Stimulated activated CD4-positive, alpha-beta T cell treated with anti-CD3 and anti-CD28 coated beads, TNF-alpha, amount 100 ng/mL, for 48 hours (primary cell): ENCODE data around the gene TOMM40L.

Experiments used
- DNase-seq, 3 donors: peaks; one replicate each; pipeline ENCODE4 v3.0.0-alpha.2; 2020; ENCODE audit warnings: low read depth in 3 of 3

TOMM40L gene

DNA sequence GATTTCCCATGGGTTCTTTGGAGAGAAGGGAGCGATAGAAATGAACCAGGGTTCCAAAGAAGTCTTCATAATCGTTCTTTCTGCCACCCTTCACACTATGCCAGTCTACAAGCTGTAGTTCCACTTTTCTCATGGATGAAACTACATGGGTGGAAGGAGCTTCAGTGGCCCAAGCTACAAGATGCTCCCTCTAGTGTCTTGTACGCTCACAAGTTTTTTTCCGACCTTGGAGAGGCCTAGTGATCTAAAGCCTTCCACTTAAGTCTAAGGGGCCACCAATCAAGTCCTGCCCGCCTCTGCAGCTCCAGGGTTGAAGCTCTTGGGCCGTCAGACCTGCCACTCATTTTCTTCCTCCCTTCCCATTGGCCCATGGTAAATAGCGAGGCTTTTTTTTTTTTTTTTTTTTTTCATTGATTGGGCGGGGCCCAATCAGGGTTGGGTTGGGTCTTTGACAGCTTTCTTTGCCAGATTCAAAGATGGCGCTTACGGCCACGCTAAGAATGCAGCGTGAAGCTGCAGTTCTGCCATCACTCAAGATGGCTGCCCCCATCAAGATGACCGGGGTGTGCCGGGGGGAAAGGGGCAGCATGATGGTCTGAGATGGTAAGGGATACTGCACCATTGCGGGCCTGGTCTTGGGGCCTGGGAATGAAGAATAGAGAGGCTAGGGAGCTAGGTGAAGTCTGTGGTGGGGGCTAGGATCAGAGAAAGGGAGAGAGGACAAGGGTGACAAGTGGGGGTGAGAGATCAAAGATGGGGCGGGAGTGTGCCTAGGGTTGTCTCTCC lies at the start of gene TOMM40L:
TSS of gene TOMM40L (plus strand) at position 527 of the 786 bp plus-strand sequence. CDS start 430 bp downstream, outside the sequence.
- DNase-seq: peak; percentile 72 to 90 (median 77)

DNA sequence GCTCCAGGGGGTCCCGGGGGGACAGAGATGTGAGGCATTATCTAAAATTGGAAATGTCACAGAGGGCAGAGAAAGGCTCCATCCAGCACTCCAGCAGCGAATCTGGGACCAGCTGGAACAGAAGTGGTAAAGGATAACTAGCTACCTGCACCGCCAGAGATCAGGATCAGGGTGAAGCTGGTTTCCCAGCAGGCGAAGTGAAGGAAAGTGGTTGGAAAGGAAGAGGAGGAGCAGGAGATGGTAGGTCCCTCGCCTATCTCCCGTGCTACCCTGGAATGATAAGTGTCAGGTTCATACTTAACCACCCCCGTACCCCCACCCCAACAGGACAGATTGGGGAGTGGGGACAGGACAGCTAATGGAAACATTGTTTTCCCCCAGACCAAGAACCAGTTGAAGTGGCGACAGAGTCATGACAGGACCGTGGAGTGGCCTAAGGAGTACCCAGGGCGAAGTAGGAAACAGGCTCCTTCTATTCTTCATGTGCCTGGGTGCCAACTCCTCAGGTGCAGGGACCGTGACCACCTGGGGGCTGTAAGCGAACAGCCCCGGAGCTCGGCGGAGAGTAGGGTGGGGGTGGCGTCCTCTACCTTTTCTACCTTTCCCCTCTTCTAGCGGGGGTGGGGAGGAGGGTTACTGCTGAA lies 49.3 kb upstream of the TOMM40L start:
- DNase-seq: no peak

DNA sequence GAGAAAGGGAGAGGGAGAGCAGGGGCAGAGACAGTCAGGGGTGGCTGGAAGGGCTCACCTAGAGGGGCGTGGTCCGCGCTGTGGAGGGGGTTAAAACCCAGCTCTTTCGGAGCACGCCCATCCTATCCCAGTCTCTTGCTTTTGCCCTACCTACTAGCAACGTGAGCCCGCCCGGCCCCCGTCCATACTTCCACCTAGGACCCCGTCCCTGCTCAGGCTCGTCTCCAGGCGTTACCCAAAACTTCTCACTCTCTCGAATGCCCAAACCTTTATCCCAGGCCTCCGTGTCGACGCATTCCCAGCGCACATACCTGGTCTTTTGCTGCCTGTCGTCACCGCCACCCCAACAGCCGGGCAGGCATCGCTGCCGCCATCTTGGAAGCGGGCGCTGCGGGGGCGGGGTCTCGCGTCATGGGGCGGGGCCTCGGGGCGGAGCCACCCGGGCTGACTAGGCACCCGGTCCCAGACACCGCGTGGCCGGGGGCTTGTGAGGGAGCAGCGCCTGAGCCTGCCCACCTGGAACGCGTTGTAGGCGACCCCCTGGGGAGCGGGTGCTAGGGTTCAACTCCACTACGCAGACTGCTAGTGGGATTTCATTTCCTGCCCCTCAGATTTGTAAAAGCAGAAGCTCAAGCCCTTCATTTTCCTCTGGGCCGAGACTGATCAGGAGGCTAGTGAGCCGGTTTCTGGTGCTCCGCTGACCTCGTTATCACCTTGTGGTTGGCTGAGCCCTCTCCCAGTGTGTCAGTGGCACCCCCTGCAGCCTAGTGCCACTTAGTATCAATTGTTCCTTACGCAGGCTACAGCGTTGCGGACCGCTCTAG lies 48.5 kb upstream of the TOMM40L start, which contains the start of gene B4GALT3:
TSS of gene B4GALT3 (minus strand) at position 396 of the 824 bp plus-strand sequence. CDS start 1,447 bp downstream, outside the sequence.
- peak; percentile 90 to 97 (median 95) for DNase-seq

- DNase-seq: no peak
Observed at GRCh38 chr1:161177936-161178244, 48.0 kb upstream of the TOMM40L start.

- DNase-seq: no peak
Observed at GRCh38 chr1:161179698-161180097, 46.2 kb upstream of the TOMM40L start.

GRCh38 chr1:161180639-161181038 lies 45.2 kb upstream of the TOMM40L start:
- no peak for DNase-seq

- peak in 2 of 3 donors; percentile 50 to 57 for DNase-seq
Observed at GRCh38 chr1:161182214-161182613, 43.6 kb upstream of the TOMM40L start.

GRCh38 chr1:161185282-161185682 lies 40.6 kb upstream of the TOMM40L start:
- peak; percentile 51 to 54 (median 53) for DNase-seq

DNA sequence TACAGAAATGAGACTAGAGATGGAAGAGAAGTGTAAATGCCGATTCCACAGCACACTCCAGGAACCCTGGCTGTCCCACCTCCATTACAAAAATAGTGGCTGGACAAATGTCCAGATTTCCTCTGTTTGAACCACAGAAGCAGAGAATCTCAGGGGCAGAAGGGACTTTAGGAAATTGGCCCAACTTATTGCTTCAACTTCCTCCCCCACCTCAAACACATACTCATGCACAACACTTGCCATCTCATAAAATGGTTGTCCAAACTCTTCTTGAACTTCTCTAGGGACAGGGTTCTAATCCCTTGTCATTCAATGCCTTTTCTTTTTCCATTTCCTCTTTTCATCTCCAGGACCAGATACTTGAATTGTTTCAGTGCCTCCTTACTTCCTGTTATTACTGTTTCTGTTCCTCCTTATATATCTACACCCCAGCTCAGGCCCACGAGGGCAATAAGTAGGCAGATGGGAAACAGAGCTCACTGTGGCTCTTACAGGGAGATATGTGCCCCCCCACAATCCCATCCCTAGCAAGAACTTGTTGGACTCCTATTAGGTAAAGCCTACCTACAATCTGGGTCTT lies 40.0 kb upstream of the TOMM40L start:
- DNase-seq: no peak

- no peak for DNase-seq
Observed at GRCh38 chr1:161187311-161187710, 38.5 kb upstream of the TOMM40L start.

- DNase-seq: no peak
Observed at GRCh38 chr1:161188381-161188780, 37.5 kb upstream of the TOMM40L start.

GRCh38 chr1:161189036-161189435 lies 36.8 kb upstream of the TOMM40L start:
- DNase-seq: no peak

- DNase-seq: no peak
Observed at GRCh38 chr1:161190962-161191521, 34.8 kb upstream of the TOMM40L start.

- DNase-seq: no peak
Observed at GRCh38 chr1:161191971-161192370, 33.9 kb upstream of the TOMM40L start.

- DNase-seq: peak; percentile 38 to 57 (median 44)
Observed at GRCh38 chr1:161192476-161193465, 33.1 kb upstream of the TOMM40L start.

DNA sequence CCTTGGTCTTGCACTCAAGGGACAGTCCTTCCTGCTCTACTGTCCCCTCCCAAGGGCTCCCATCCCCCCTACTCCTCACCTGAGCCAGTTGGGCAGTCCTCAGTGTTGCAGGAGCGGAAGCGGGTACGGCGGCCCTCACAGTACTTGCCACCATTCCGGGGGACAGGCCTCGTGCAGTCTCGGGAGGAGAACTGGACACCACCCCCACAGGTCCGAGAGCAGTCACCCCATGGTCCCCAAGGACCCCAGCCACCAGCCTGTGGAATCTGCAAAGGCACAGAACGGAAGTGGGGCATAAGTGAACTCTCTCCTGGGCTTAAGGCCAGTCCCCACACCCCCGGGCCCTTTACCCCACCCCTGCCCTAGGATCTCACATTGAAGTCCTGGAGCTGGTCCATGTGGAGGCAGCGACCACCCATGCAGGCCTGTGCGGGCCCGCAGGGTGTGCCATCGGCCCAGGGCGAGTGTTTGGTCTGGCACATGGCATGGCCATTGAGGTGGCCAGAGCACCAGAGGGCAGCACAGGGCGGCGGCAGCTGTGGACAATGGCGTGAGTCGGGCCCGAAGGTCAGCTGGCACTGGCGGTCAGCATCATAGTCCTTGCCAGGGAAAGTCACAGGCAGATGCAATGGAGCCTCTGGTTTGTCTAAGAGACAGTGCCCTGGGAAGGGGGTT lies 32.2 kb upstream of the TOMM40L start:
- DNase-seq: no peak

DNA sequence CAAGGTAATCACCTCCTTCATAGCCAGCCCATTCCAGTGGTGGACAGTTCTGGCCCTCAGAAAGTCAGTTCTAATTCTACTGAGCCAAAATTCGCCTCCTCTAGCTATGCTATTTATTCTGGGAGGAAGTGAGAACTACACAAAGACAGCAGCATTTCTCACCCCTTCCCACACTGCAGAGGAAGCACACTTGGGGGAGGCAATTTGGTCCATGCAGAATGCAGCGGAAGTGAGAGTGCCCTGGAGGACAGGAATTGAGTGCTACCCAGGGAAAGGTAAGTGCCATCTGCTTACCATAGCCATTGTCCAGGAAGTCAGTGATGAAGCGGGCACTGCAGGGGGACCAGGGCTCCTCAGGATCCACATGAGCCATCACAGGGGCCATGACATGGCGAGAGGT lies 30.7 kb upstream of the TOMM40L start:
- DNase-seq: no peak

DNA sequence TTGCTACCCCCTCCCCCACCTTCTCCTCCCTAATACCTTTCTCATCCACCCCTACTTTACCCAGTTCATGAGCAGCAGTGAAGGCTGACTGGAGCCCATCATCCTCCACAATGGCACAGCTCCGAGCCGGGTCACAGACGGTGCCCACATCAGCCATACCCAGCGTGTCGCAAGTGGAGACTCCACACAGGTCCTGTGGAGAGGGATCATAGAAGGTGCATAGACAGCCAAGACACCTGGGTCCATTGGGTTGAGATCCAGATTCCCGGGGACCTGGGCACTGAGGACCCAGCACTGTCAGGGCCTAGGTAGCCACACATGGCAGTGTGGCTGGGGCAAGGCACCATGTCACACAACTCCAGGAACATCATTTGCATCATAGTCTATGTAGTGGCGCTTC lies 29.7 kb upstream of the TOMM40L start:
- no peak for DNase-seq

GRCh38 chr1:161196521-161197451 lies 29.1 kb upstream of the TOMM40L start:
- no peak for DNase-seq
